ENCODE results near the gene USP17L19. TPM values are rescaled to one million over a fixed set of nuclear protein-coding genes. Genes with fewer than 3 reads are reported as not detected.
"Not testable (repeated sequence)": the region's sequence is repeated elsewhere in the genome, so short reads cannot be mapped to it uniquely, and the experiment has no call there.

Gene USP17L19
- total and polyA plus RNA-seq, 12 donors: not detected

GRCh38 chr4:9247953-9248680 is 5.1 kb upstream of the USP17L19 start, which contains the start of gene USP17L18:
Gene USP17L18, plus strand, starts transcription at chr4:9248630. Its CDS starts 0 bp downstream, at chr4:9248630.
- intact Hi-C loops (cut with DNase I); H3K9me3 ChIP-seq (replicated peaks in 1 of 3); H3K36me3 ChIP-seq (replicated peaks in 1 of 2); H3K4me1 ChIP-seq (replicated peaks in 1 of 2); H3K4me3 ChIP-seq; H3K27me3 ChIP-seq; H3K27ac ChIP-seq: not testable (repeated sequence)
- peak in 5 of 7 donors; percentile 6 to 66 (median 13) for DNase-seq
- 87 to 90% (median 89%) methylated on average over 11 to 20 of the region's 26 CpGs for WGBS, 4 donors

GRCh38 chr4:9257824-9258223 is 4.6 kb downstream of the USP17L19 start, which contains the start of gene USP17L20:
Gene USP17L20, plus strand, starts transcription at chr4:9258124. Its CDS starts 0 bp downstream, at chr4:9258124.
- DNase-seq; H3K4me1 ChIP-seq (replicated peaks in 1 of 2); H3K27me3 ChIP-seq; intact Hi-C loops (cut with DNase I); H3K9me3 ChIP-seq (replicated peaks in 1 of 3); H3K4me3 ChIP-seq; H3K27ac ChIP-seq; H3K36me3 ChIP-seq (replicated peaks in 1 of 2): not testable (repeated sequence)
- no CpG with 5 or more reads among the region's 15 CpGs for WGBS, 4 donors

DNA sequence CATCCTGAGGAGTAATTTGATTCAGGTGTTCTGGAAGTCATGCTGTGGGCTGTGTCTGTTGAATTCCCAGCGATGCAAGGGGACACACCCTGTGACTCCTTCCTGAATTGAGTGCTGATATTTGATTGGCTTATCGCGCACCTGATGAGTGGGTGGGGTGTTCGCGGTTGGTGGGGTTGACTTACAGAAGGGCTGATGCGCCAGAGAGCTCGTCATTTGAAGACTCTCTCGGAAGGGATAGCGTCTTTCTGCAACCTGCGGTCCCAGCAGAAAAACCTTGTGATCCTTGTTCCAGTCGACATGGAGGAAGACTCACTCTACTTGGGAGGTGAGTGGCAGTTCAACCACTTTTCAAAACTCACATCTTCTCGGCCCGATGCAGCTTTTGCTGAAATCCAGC is 9.4 kb downstream of the USP17L19 start, which contains the start of gene USP17L21:
Gene USP17L21 (plus strand): TSS at position 301 of the 400 bp plus-strand sequence. CDS start 0 bp downstream, at position 301.
- H3K36me3 ChIP-seq (replicated peaks in 1 of 2); DNase-seq; H3K9me3 ChIP-seq (replicated peaks in 1 of 3); H3K27ac ChIP-seq; H3K4me1 ChIP-seq (replicated peaks in 1 of 2); intact Hi-C loops (cut with DNase I); H3K4me3 ChIP-seq; H3K27me3 ChIP-seq: not testable (repeated sequence)
- no CpG with 5 or more reads among the region's 13 CpGs for WGBS, 4 donors

GRCh38 chr4:9267319-9267718 is 14.1 kb downstream of the USP17L19 start, which contains the start of gene USP17L22:
Gene USP17L22, plus strand, starts transcription at chr4:9267619. Its CDS starts 0 bp downstream, at chr4:9267619.
- intact Hi-C loops (cut with DNase I); H3K4me1 ChIP-seq (replicated peaks in 1 of 2); H3K36me3 ChIP-seq (replicated peaks in 1 of 2); H3K4me3 ChIP-seq; H3K9me3 ChIP-seq (replicated peaks in 1 of 3); H3K27ac ChIP-seq; H3K27me3 ChIP-seq; DNase-seq: not testable (repeated sequence)
- WGBS, 4 donors: no CpG with 5 or more reads among the region's 15 CpGs

DNA sequence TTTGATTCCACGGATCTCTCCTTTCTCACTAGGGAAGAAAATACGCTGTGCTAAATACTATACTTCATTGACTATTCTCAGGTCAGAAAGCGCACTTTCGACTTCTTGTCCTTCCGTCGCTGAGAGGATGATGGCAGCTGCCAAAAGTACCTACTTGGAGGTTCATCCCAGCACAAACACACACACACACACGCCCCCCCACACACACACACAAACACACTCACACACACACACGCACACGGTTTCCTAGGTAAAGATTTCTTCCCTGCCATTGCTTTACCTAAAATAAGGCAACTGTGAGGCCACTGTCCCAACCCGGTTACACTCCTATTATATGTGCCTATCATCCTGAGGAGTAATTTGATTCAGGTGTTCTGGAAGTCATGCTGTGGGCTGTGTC is 18.5 kb downstream of the USP17L19 start:
- H3K27me3 ChIP-seq; H3K9me3 ChIP-seq (replicated peaks in 1 of 3); intact Hi-C loops (cut with DNase I); H3K27ac ChIP-seq; H3K4me1 ChIP-seq (replicated peaks in 1 of 2); H3K4me3 ChIP-seq; H3K36me3 ChIP-seq (replicated peaks in 1 of 2): not testable (repeated sequence)
- DNase-seq: peak; percentile 11 to 78 (median 36)
- 80 to 84% (median 82%) methylated on average over 5 to 8 of the region's 10 CpGs for WGBS, 4 donors

Other genes with a start within 250 kb of the USP17L19 start
- gene FAM90A26, start 83.0 kb upstream of the USP17L19 start, total RNA-seq: not detected
- not detected for gene FAM90A26, start 83.0 kb upstream of the USP17L19 start, polyA plus RNA-seq
- not detected for gene USP17L10, start 42.7 kb upstream of the USP17L19 start, total RNA-seq
- gene USP17L10, start 42.7 kb upstream of the USP17L19 start, polyA plus RNA-seq: not detected
- not detected for gene USP17L11, start 38.0 kb upstream of the USP17L19 start, total RNA-seq
- not detected for gene USP17L11, start 38.0 kb upstream of the USP17L19 start, polyA plus RNA-seq
- gene USP17L12, start 33.2 kb upstream of the USP17L19 start, total RNA-seq: not detected
- gene USP17L12, start 33.2 kb upstream of the USP17L19 start, polyA plus RNA-seq: not detected
- not detected for gene USP17L13, start 28.5 kb upstream of the USP17L19 start, total RNA-seq
- gene USP17L13, start 28.5 kb upstream of the USP17L19 start, polyA plus RNA-seq: not detected
- gene USP17L15, start 19.0 kb upstream of the USP17L19 start, total RNA-seq: not detected
- gene USP17L15, start 19.0 kb upstream of the USP17L19 start, polyA plus RNA-seq: not detected
- not detected for gene USP17L17, start 9.5 kb upstream of the USP17L19 start, total RNA-seq
- gene USP17L17, start 9.5 kb upstream of the USP17L19 start, polyA plus RNA-seq: not detected
- not detected for gene USP17L18, start 4.7 kb upstream of the USP17L19 start, total RNA-seq
- gene USP17L18, start 4.7 kb upstream of the USP17L19 start, polyA plus RNA-seq: not detected
- not detected for gene USP17L20, start 4.7 kb downstream of the USP17L19 start, total RNA-seq
- gene USP17L20, start 4.7 kb downstream of the USP17L19 start, polyA plus RNA-seq: not detected
- gene USP17L21, start 9.5 kb downstream of the USP17L19 start, total RNA-seq: not detected
- gene USP17L21, start 9.5 kb downstream of the USP17L19 start, polyA plus RNA-seq: not detected
- gene USP17L22, start 14.2 kb downstream of the USP17L19 start, total RNA-seq: 1 to 10 TPM in 1 of 9 donors, not detected in 8; 4.4 TPM
- gene USP17L22, start 14.2 kb downstream of the USP17L19 start, polyA plus RNA-seq: not detected
- gene USP17L24, start 71.8 kb downstream of the USP17L19 start, total RNA-seq: not detected
- not detected for gene USP17L24, start 71.8 kb downstream of the USP17L19 start, polyA plus RNA-seq
- gene USP17L25, start 76.5 kb downstream of the USP17L19 start, total RNA-seq: not detected
- not detected for gene USP17L25, start 76.5 kb downstream of the USP17L19 start, polyA plus RNA-seq
- not detected for gene USP17L26, start 81.3 kb downstream of the USP17L19 start, total RNA-seq
- gene USP17L26, start 81.3 kb downstream of the USP17L19 start, polyA plus RNA-seq: not detected
- gene USP17L5, start 86.0 kb downstream of the USP17L19 start, total RNA-seq: not detected
- gene USP17L5, start 86.0 kb downstream of the USP17L19 start, polyA plus RNA-seq: not detected
- gene USP17L27, start 90.8 kb downstream of the USP17L19 start, total RNA-seq: not detected
- not detected for gene USP17L27, start 90.8 kb downstream of the USP17L19 start, polyA plus RNA-seq
- not detected for gene USP17L28, start 95.5 kb downstream of the USP17L19 start, total RNA-seq
- not detected for gene USP17L28, start 95.5 kb downstream of the USP17L19 start, polyA plus RNA-seq
- not detected for gene USP17L29, start 100.3 kb downstream of the USP17L19 start, total RNA-seq
- not detected for gene USP17L29, start 100.3 kb downstream of the USP17L19 start, polyA plus RNA-seq
- not detected for gene USP17L30, start 109.8 kb downstream of the USP17L19 start, total RNA-seq
- gene USP17L30, start 109.8 kb downstream of the USP17L19 start, polyA plus RNA-seq: not detected
- not detected for gene DEFB131A, start 191.0 kb downstream of the USP17L19 start, total RNA-seq
- not detected for gene DEFB131A, start 191.0 kb downstream of the USP17L19 start, polyA plus RNA-seq

All from adrenal gland (tissue), 12 donors.